Ishikawa (cell line): ENCODE data around the gene CBX3.

Experiments used
- CEBPB ChIP-seq: IDR thresholded peaks from 2 replicates; pipeline ENCODE4 v1.6.1; 2012
- CREB1 ChIP-seq: IDR thresholded peaks from 2 replicates; pipeline ENCODE4 v1.6.1; 2012; ENCODE audit warnings: low read depth
- EGR1 ChIP-seq: IDR thresholded peaks from 2 replicates; pipeline ENCODE4 v1.6.1; 2012
- EP300 ChIP-seq: IDR thresholded peaks from 2 replicates; pipeline ENCODE4 v1.6.1; 2012; ENCODE audit warnings: borderline replicate concordance
- FOXM1 ChIP-seq: IDR thresholded peaks from 2 replicates; pipeline ENCODE4 v1.6.1; 2012; ENCODE audit warnings: low read depth, borderline replicate concordance
- NFIC ChIP-seq: IDR thresholded peaks from 2 replicates; pipeline ENCODE4 v1.6.1; 2012
- RAD21 ChIP-seq: IDR thresholded peaks from 2 replicates; pipeline ENCODE4 v1.6.1; 2012; ENCODE audit warnings: low read depth
- TAF1 ChIP-seq: IDR thresholded peaks from 2 replicates; pipeline ENCODE4 v1.6.1; 2012; ENCODE audit warnings: low read depth, mild to moderate bottlenecking
- TCF12 ChIP-seq: IDR thresholded peaks from 2 replicates; pipeline ENCODE4 v1.6.1; 2012; ENCODE audit warnings: low read depth
- YY1 ChIP-seq: IDR thresholded peaks from 2 replicates; pipeline ENCODE4 v1.6.1; 2012; ENCODE audit warnings: low read depth
- ZBTB7A ChIP-seq: IDR thresholded peaks from 2 replicates; pipeline ENCODE4 v1.6.1; 2012; ENCODE audit warnings: low read depth
- TF ChIP-seq, protein P1 (sequence below): IDR thresholded peaks from 2 replicates; pipeline ENCODE4 v1.6.1; 2012
- TF ChIP-seq, protein P2 (sequence below): IDR thresholded peaks from 2 replicates; pipeline ENCODE4 v1.6.1; 2012; ENCODE audit warnings: low read depth, mild to moderate bottlenecking
- TF ChIP-seq, protein P3 (sequence below): IDR thresholded peaks from 2 replicates; pipeline ENCODE4 v1.6.1; 2012

The CBX3 gene

DNA sequence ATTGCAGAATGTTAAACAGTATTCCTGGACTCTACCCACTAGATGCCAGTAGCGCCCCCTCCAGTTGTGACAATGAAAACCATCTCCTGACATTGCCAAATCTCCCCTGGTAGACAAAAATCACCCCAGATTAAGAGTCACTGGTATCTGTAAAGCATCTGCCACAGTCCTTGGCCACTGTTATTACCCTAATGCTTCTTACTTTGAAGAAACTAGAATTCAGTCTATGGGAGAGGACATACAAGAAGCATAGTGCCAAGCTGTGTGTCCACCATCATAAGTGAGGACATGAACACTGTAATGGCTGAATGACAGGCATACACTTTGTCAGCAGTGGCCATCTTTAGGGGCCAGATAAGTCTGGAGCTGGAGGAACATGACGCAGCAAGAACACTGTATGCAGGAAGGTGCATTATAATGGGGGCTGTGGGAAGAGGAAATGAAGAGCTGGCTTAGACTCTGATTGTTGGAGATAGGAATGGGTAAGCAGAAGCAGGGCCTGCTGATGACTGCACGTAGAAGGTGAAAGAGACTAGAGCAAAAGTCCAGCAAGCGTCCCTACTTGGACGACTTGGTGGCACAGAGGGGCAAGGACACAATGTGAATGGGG, 32.5 kb downstream of the CBX3 start:
- TF ChIP-seq, protein P1, sequence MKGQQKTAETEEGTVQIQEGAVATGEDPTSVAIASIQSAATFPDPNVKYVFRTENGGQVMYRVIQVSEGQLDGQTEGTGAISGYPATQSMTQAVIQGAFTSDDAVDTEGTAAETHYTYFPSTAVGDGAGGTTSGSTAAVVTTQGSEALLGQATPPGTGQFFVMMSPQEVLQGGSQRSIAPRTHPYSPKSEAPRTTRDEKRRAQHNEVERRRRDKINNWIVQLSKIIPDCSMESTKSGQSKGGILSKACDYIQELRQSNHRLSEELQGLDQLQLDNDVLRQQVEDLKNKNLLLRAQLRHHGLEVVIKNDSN, result no peak
- TF ChIP-seq TAF1, result no peak

DNA sequence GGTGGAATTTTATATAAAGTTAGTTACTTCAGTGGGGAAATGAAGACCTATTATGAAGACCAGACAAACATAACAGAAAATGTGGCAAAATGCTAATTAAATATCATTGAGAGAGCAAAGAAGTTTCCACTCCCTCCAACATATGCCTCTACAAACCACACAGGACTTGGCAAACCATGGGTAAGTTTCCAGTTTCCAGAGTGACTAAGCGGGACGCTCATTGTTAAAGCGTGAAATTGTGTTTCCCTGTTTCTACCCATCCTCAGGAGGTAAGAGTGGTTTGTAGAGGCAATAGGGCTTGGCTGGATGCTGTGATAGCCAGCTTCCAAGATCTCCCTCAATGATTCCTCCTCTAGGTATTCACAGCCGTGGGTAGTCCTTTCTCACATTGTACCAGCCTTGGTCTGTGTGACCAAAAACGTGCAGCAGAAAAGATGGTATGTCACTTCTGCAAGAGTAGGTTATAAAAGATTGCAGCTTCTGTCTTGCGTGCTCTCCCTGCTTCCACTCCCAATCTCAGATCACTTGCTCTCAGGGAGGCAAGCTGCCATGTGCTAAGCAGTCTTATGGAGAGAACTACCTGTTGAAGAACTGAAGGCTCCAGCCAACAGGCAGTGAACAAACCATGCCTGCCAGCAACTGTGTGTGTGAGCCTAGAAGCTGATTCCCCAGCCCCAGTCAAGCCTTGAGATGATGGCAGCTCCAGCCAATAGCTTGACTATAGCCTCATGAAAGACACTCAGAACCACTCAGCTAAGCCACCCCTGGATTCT, 35.7 kb downstream of the CBX3 start:
- no peak for TF ChIP-seq CREB1
- TF ChIP-seq CEBPB, result no peak
- no peak for TF ChIP-seq EGR1
- TF ChIP-seq TCF12, result no peak
- no peak for TF ChIP-seq YY1
- no peak for TF ChIP-seq EP300
- TF ChIP-seq, protein P2, sequence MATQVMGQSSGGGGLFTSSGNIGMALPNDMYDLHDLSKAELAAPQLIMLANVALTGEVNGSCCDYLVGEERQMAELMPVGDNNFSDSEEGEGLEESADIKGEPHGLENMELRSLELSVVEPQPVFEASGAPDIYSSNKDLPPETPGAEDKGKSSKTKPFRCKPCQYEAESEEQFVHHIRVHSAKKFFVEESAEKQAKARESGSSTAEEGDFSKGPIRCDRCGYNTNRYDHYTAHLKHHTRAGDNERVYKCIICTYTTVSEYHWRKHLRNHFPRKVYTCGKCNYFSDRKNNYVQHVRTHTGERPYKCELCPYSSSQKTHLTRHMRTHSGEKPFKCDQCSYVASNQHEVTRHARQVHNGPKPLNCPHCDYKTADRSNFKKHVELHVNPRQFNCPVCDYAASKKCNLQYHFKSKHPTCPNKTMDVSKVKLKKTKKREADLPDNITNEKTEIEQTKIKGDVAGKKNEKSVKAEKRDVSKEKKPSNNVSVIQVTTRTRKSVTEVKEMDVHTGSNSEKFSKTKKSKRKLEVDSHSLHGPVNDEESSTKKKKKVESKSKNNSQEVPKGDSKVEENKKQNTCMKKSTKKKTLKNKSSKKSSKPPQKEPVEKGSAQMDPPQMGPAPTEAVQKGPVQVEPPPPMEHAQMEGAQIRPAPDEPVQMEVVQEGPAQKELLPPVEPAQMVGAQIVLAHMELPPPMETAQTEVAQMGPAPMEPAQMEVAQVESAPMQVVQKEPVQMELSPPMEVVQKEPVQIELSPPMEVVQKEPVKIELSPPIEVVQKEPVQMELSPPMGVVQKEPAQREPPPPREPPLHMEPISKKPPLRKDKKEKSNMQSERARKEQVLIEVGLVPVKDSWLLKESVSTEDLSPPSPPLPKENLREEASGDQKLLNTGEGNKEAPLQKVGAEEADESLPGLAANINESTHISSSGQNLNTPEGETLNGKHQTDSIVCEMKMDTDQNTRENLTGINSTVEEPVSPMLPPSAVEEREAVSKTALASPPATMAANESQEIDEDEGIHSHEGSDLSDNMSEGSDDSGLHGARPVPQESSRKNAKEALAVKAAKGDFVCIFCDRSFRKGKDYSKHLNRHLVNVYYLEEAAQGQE, result no peak
- TF ChIP-seq RAD21, result no peak
- TF ChIP-seq, protein P1, result no peak
- no peak for TF ChIP-seq NFIC
- TF ChIP-seq TAF1, result no peak
- TF ChIP-seq ZBTB7A, result no peak
- TF ChIP-seq, protein P3, sequence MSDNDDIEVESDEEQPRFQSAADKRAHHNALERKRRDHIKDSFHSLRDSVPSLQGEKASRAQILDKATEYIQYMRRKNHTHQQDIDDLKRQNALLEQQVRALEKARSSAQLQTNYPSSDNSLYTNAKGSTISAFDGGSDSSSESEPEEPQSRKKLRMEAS, result no peak
- no peak for TF ChIP-seq FOXM1

DNA sequence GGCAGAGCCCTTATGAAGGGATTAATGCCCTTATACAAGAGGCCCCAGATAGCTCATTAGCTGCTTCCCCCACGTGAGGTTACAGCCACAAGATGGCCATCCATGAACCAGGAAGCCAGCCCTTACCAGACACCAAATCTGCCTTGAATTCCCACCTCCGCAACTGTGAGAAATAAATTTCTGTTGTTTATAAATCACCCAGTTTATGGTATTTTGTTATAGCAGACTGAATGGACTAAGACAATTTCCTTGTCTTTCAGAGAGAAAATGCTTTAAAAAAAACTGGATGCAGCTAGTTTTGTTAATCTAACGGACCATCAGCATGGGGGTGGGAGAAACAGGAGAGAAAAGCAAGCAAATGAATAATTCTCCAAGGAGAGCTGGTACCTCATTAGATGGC, 36.5 kb downstream of the CBX3 start:
- TF ChIP-seq TCF12 (no peak), EP300 (no peak), ZBTB7A (no peak), FOXM1 (no peak)

DNA sequence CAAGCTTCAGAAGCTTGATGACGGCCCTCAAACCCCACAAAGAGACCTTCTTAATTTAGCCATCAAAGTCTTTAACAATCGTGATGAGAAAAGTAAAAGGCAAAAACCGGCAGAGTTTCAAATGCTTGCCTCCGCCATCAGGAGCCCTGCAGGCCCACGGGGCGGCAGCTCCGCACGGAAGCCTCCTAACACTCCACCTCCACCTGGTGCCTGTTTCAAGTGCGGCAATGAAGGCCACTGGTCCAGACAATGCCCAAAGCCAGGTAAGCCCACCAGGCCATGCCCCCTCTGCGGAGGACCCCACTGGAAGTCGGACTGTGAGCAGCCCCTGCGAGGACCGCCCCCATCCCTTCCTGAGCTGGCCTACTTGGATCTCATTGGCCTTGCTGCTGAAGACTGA, 43.6 kb downstream of the CBX3 start:
- TF ChIP-seq TCF12 (no peak), FOXM1 (no peak), EGR1 (no peak), NFIC (no peak), CREB1 (no peak)

DNA sequence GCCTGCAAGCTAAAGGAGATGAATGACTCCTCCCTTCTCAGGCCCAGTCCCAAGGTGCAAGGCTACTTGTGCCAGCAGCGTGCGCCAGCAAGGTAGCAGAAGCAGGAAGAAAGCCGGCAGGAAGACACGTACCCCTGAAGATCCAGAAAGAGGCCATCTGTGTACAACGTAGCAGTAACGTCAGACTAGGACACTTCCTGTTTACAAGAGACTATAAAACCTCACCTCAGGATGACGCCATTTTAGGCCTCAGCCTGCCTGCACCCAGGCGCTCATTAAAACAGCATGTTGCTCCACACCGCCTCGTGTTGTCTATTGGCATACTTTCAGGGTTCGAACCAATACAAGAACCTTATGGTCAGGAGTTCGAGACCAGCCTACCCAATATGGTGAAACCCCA, 48.7 kb downstream of the CBX3 start:
- TF ChIP-seq FOXM1 (no peak), CEBPB (no peak)
- TF ChIP-seq, protein P1, result no peak
